ENCODE results near the gene TIGAR. TPM values are rescaled to one million over a fixed set of nuclear protein-coding genes. Genes with fewer than 3 reads are reported as not detected.
A peak's percentile ranks its signal among the peaks of the same experiment; 100 is the strongest.

Gene TIGAR
- polyA plus RNA-seq, 3 donors: 5.5 to 16.0 (median 11.0) TPM

DNA sequence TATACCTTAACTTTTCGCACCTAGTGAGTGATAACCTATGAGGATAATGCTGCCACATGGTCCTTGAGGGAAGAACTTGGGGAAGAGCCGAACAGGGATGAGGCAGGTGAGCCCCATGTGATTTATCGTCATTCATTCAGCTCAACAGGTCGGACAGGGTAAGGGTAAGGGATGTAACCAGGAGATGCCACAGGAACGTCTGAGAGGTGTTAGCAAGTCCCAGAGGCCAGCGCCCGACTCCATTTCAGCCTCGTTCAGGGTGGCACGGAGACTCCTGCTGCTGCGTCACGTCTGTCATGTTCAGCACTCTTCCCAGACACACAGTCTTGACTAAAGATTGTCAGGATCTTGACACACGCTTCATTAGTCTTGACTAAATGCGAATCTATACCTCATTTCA, 23.4 kb upstream of the TIGAR start:
- Histone ChIP-seq H3K4me3 (replicated peaks in 1 of 3; ENCODE audit: low read depth in 2 of 3, low read length in 3 of 3) (no peak overlapping the region), H3K36me3 (replicated peaks in 1 of 2; ENCODE audit: control insufficient read depth in 1 of 2, insufficient read depth in 2 of 2, low read length in 2 of 2) (peaks cover 26 to 79% of the 10 kb centered on the region in 2 donors), H3K9ac (ENCODE audit: insufficient read depth, low read length, poor library complexity, severe bottlenecking) (no peak overlapping the region), H4K20me1 (ENCODE audit: insufficient read depth, low read length) (no peaks in the 10 kb centered on the region), H3K4me2 (replicated peaks; ENCODE audit: extremely low read depth, low read length, poor library complexity, severe bottlenecking) (no peak overlapping the region), H3K27me3 (ENCODE audit: control insufficient read depth in 2 of 2, insufficient read depth in 2 of 2, low read length in 2 of 2) (no peaks in the 10 kb centered on the region), H3K27ac (ENCODE audit: low read depth in 1 of 2, low read length in 2 of 2) (no peak overlapping the region), H3K4me1 (ENCODE audit: control insufficient read depth in 1 of 2, insufficient read depth in 2 of 2, low read length in 2 of 2) (peaks cover 0 to 7% of the 10 kb centered on the region in 2 donors), H2AFZ (ENCODE audit: insufficient read depth, low read depth, low read length, poor library complexity, severe bottlenecking) (no peak overlapping the region), H3K79me2 (ENCODE audit: insufficient read depth, low read length) (peaks cover 15% of the 10 kb centered on the region), H3K9me3 (replicated peaks in 1 of 2; ENCODE audit: control insufficient read depth in 1 of 2, insufficient read depth in 1 of 2, low read length in 2 of 2) (no peaks in the 10 kb centered on the region)
- H3K27ac Mint-ChIP-seq: no peak overlapping the region
- DNase-seq: no peak
- H3K27me3 Mint-ChIP-seq (ENCODE audit: low read depth in 3 of 3): peaks cover 0 to 2% (median 0%) of the 10 kb centered on the region in 3 donors
- no peak for TF ChIP-seq CTCF (IDR thresholded peaks at IDR 0.05)
- WGBS (ENCODE audit: insufficient coverage): 92% methylated on average over 9 of the region's 13 CpGs
- H3K36me3 Mint-ChIP-seq: peaks cover 55 to 63% of the 10 kb centered on the region in 2 donors
- peaks cover 14% of the 10 kb centered on the region for H3K4me1 Mint-ChIP-seq
- no peak overlapping the region for H3K4me3 Mint-ChIP-seq
- intact Hi-C loops (cut with micrococcal nuclease): no loop called here
- no peaks in the 10 kb centered on the region for H3K9me3 Mint-ChIP-seq

DNA sequence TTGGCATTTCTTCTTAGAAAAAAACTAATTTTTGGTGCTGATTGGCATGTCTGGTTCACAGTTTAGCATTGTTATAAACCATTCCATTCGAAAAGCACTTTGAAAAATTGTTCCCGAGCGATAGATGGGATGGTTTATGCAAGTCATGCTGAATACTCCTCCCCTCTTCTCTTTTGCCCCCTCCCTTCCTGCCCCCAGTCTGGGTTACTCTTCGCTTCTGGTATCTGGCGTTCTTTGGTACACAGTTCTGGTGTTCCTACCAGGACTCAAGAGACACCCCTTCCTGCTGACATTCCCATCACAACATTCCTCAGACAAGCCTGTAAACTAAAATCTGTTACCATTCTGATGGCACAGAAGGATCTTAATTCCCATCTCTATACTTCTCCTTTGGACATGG, 20.1 kb upstream of the TIGAR start:
- Mint-ChIP-seq H3K27ac (peak overlapping the region in 1 of 7 donors; percentile 39), H3K4me3 (no peak overlapping the region)
- no peak overlapping the region for H3K27ac ChIP-seq (ENCODE audit: low read depth in 1 of 2, low read length in 2 of 2)

More for the DNA sequence above, 20.1 kb upstream of the TIGAR start:
- Histone ChIP-seq H3K9me3 (replicated peaks in 1 of 2; ENCODE audit: control insufficient read depth in 1 of 2, insufficient read depth in 1 of 2, low read length in 2 of 2) (no peaks in the 10 kb centered on the region), H4K20me1 (ENCODE audit: insufficient read depth, low read length) (no peaks in the 10 kb centered on the region), H3K4me2 (replicated peaks; ENCODE audit: extremely low read depth, low read length, poor library complexity, severe bottlenecking) (no peak overlapping the region), H3K36me3 (replicated peaks in 1 of 2; ENCODE audit: control insufficient read depth in 1 of 2, insufficient read depth in 2 of 2, low read length in 2 of 2) (peaks cover 24 to 81% of the 10 kb centered on the region in 2 donors), H2AFZ (ENCODE audit: insufficient read depth, low read depth, low read length, poor library complexity, severe bottlenecking) (no peak overlapping the region), H3K79me2 (ENCODE audit: insufficient read depth, low read length) (no peaks in the 10 kb centered on the region), H3K9ac (ENCODE audit: insufficient read depth, low read length, poor library complexity, severe bottlenecking) (no peak overlapping the region), H3K4me1 (ENCODE audit: control insufficient read depth in 1 of 2, insufficient read depth in 2 of 2, low read length in 2 of 2) (no peaks in the 10 kb centered on the region), H3K4me3 (replicated peaks in 1 of 3; ENCODE audit: low read depth in 2 of 3, low read length in 3 of 3) (no peak overlapping the region), H3K27me3 (ENCODE audit: control insufficient read depth in 2 of 2, insufficient read depth in 2 of 2, low read length in 2 of 2) (no peaks in the 10 kb centered on the region)
- H3K4me1 Mint-ChIP-seq: peaks cover 2% of the 10 kb centered on the region
- TF ChIP-seq CTCF (IDR thresholded peaks at IDR 0.05): no peak
- H3K9me3 Mint-ChIP-seq: no peaks in the 10 kb centered on the region
- 60% methylated on average over 2 of the region's 5 CpGs for WGBS (ENCODE audit: insufficient coverage)
- intact Hi-C loops (cut with micrococcal nuclease): loop anchor here in 1 of 2 donors (10.0 kb wide), 1 partner anchor 224 kb away; no protein-coding TSS in a partner anchor
- peaks cover 60 to 69% of the 10 kb centered on the region in 2 donors for H3K36me3 Mint-ChIP-seq
- no peak for DNase-seq
- H3K27me3 Mint-ChIP-seq (ENCODE audit: low read depth in 3 of 3): peaks cover 0 to 2% (median 2%) of the 10 kb centered on the region in 3 donors

Measured in CD14-positive monocyte (primary cell).